Tibial nerve (tissue), 4 donors: ENCODE data around the gene PTK6. TPM values are rescaled to one million over a fixed set of nuclear protein-coding genes. Genes with fewer than 3 reads are reported as not detected.

ENCODE experiments used
- DNase-seq, 2 donors: peaks; one replicate each; pipeline ENCODE4 v3.0.0-alpha.2; 2019; ENCODE audit warnings: low spot score in 2 of 2
- H3K27ac ChIP-seq, 4 donors: fragments of 200-600 bp; sonication (generic) in 3 of 4; one replicate each; pipeline ENCODE4 v1.5.1; 2017 to 2019; ENCODE audit warnings: mild to moderate bottlenecking in 1 of 4
- H3K27me3 ChIP-seq, 2 donors: fragments of 200-600 bp; sonication (generic) in 1 of 2; one replicate each; pipeline versions ENCODE4 v1.5.1 to v1.6.0; 2017 to 2019
- H3K36me3 ChIP-seq, 3 donors: fragments of 200-600 bp; sonication (generic); one replicate each; pipeline ENCODE4 v1.5.1; 2018 to 2019
- H3K4me1 ChIP-seq, 4 donors: fragments of 200-600 bp; sonication (generic) in 3 of 4; one replicate each; pipeline ENCODE4 v1.5.1; 2017 to 2019
- H3K4me3 ChIP-seq, 4 donors: fragments of 200-600 bp; sonication (generic) in 3 of 4; one replicate each; pipeline ENCODE4 v1.5.1; 2017 to 2019; ENCODE audit warnings: mild to moderate bottlenecking in 1 of 4, moderate library complexity in 1 of 4
- H3K9me3 ChIP-seq, 4 donors: fragments of 200-600 bp; sonication (generic) in 3 of 4; one replicate each; pipeline ENCODE4 v1.5.1; 2017 to 2019
- EP300 ChIP-seq, 2 donors: sonication (generic); formaldehyde crosslinking; IDR thresholded peaks; one replicate each; pipeline ENCODE4 v1.6.1; 2017; ENCODE audit warnings: antibody characterized with exemption in 2 of 2, mild to moderate bottlenecking in 1 of 2
- POLR2A ChIP-seq, 2 donors: fragments of 450-650 bp; IDR thresholded peaks; one replicate each; pipeline ENCODE4 v1.6.1; 2017; ENCODE audit warnings: antibody characterized with exemption in 2 of 2, mild to moderate bottlenecking in 2 of 2, moderate library complexity in 2 of 2
- WGBS, 2 donors: methylation state at CpG; one replicate each; pipeline ENCODE4 v1.1.5; 2018; 5-methylcytosine and 5-hydroxymethylcytosine counted together
- total RNA-seq, 4 donors: library from RNA; depleted of rRNA; stranded (reverse); fragments of >200 nt; gene quantifications; one replicate each; pipeline ENCODE4 v1.1.0, GENCODE V29; 2016
- TF ChIP-seq, protein P1 (sequence below), 5 experiments: fragments of 200-600 bp in 3 of 5; fragments of 450-650 bp in 2 of 5; sonication (generic) in 3 of 5; IDR thresholded peaks; one replicate each; pipeline ENCODE4 v1.5.1; 2016 to 2019; ENCODE audit warnings: antibody characterized with exemption in 5 of 5, mild to moderate bottlenecking in 3 of 5, moderate library complexity in 2 of 5

The PTK6 gene
- under 1 TPM in 2 of 4 donors, not detected in 2; 0.21 to 0.90 TPM for total RNA-seq

DNA sequence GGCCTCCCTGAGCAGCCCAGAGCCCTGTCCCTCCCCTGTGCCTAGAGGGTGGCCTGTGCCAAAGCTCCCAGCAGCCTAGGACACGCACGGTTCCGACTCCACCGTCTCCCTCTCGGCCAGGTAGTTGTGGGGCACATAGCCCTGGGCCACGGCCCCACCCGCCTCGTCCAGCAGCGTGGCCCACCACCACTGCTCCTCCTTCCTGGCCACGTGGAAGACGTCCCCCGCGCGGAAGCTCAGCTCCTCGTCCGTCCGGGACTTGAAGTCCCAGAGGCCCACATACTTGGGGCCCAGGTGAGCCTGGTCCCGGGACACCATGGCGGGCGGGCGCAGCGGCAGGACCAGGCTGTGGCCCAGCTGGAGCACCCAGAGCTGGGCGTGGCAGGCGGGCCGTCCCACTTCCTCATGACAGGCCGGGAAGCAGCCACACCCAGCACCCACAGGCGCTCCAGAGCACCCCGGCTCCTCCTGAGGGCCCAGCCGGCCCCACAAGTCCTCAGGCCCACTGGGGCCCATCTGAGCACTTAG is at the start of gene PTK6:
PTK6 (minus strand) TSS at position 380 of the 528 bp plus-strand sequence; CDS start at position 318, 62 bp downstream.
- Histone ChIP-seq H3K27ac (peak within 1 kb of the TSS in 2 of 4 donors; percentile 60 to 79), H3K9me3 (no peaks in the 10 kb centered on the region), H3K4me1 (peaks cover 0 to 43% (median 11%) of the 10 kb centered on the region in 4 donors), H3K36me3 (no peaks in the 10 kb centered on the region), H3K4me3 (peak within 1 kb of the TSS in 3 of 4 donors; percentile 15 to 42 (median 36)), H3K27me3 (peaks cover 0 to 32% of the 10 kb centered on the region in 2 donors)
- DNase-seq = no peak
- TF ChIP-seq POLR2A (IDR thresholded peaks at IDR 0.05) (no peak), EP300 (IDR thresholded peaks at IDR 0.05) (no peak)
- TF ChIP-seq, protein P1, sequence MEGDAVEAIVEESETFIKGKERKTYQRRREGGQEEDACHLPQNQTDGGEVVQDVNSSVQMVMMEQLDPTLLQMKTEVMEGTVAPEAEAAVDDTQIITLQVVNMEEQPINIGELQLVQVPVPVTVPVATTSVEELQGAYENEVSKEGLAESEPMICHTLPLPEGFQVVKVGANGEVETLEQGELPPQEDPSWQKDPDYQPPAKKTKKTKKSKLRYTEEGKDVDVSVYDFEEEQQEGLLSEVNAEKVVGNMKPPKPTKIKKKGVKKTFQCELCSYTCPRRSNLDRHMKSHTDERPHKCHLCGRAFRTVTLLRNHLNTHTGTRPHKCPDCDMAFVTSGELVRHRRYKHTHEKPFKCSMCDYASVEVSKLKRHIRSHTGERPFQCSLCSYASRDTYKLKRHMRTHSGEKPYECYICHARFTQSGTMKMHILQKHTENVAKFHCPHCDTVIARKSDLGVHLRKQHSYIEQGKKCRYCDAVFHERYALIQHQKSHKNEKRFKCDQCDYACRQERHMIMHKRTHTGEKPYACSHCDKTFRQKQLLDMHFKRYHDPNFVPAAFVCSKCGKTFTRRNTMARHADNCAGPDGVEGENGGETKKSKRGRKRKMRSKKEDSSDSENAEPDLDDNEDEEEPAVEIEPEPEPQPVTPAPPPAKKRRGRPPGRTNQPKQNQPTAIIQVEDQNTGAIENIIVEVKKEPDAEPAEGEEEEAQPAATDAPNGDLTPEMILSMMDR (IDR thresholded peaks at IDR 0.05) = no peak
- 65 to 79% methylated on average over 21 to 26 of the region's 29 CpGs for WGBS, 2 donors

DNA sequence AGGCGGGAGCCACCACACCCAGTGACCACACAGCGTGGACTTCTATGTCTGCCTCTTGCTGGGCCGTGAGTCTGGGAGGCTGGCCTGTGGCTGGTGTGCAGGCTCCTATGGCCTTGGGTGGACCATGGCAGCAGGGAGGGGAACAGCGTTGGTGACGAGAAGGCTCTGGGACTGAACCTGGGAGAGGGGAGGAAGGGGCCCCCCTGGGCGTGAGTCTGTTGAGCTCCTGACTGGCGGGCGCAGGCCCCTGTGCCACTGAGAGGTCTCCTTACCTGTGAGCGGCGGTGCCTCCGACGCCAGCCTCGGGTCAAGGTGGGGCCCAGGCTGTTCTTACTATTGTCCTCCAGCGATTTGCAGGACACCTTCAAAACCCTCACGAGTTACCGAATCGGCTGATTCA is 49.6 kb upstream of the PTK6 start:
- Histone ChIP-seq H3K9me3 (no peaks in the 10 kb centered on the region), H3K36me3 (peaks cover 0 to 52% (median 15%) of the 10 kb centered on the region in 3 donors), H3K27me3 (no peaks in the 10 kb centered on the region), H3K4me3 (no peak overlapping the region), H3K27ac (no peak overlapping the region), H3K4me1 (peaks cover 0 to 14% (median 0%) of the 10 kb centered on the region in 4 donors)
- no peak for DNase-seq
- TF ChIP-seq POLR2A (IDR thresholded peaks at IDR 0.05) (no peak), EP300 (IDR thresholded peaks at IDR 0.05) (no peak)
- TF ChIP-seq, protein P1 (IDR thresholded peaks at IDR 0.05) = no peak
- 91 to 92% methylated on average over 17 of the region's 17 CpGs for WGBS, 2 donors

DNA sequence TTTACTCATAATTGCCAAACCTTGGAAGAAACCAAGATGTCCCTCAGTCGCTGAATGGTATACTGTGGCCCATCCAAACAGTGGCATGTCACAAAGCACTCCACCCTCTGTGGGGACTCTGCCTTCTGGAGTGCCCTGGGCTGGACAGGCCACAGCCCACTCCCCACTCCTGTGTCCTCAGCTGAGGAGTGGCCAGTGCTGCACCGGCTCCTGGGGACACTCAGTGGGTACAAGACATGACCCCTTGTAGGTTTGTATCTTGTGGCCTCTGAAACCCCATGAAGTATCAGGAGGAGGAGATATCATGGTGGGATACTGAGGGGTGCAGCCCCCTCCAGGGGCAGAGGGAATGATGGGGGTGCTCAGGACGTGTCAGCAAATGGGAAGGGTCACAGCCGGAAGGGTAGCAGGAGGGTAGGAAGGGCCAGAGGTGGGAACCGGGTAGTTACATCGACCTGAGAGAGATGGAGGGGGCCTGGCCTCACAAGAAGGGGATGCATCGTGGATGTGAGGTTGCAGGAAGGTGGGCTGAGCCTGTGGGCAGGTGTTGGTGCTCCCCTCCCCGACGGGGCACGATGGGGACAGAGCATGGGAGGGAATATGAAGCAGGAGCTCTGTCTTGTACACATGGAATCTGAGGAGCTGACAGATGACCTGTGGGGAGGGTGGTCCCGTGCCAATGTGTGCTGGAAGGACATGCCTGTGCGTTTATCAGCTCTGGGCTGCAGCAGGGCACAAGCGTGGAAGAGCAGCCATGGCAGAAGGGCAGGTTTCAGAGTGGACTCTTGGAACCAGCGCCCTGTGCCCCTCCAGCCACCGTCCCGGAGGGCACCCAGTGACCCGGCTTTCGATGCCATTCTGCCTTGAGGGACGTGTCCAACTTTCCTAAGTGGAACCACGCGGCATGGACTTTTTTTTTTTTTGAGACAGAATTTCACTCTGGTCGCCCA is 48.7 kb upstream of the PTK6 start:
- no peaks in the 10 kb centered on the region for H3K27me3 ChIP-seq
- H3K36me3 ChIP-seq = peaks cover 0 to 43% (median 8%) of the 10 kb centered on the region in 3 donors
- no peak for DNase-seq
- TF ChIP-seq, protein P1 (IDR thresholded peaks at IDR 0.05) = no peak
- no peak for TF ChIP-seq POLR2A (IDR thresholded peaks at IDR 0.05)
- no peak for TF ChIP-seq EP300 (IDR thresholded peaks at IDR 0.05)
- H3K27ac ChIP-seq = no peak overlapping the region
- H3K4me1 ChIP-seq = peaks cover 0 to 14% (median 0%) of the 10 kb centered on the region in 4 donors
- WGBS, 2 donors = 84% methylated on average over 22 of the region's 22 CpGs
- no peaks in the 10 kb centered on the region for H3K9me3 ChIP-seq
- no peak overlapping the region for H3K4me3 ChIP-seq

DNA sequence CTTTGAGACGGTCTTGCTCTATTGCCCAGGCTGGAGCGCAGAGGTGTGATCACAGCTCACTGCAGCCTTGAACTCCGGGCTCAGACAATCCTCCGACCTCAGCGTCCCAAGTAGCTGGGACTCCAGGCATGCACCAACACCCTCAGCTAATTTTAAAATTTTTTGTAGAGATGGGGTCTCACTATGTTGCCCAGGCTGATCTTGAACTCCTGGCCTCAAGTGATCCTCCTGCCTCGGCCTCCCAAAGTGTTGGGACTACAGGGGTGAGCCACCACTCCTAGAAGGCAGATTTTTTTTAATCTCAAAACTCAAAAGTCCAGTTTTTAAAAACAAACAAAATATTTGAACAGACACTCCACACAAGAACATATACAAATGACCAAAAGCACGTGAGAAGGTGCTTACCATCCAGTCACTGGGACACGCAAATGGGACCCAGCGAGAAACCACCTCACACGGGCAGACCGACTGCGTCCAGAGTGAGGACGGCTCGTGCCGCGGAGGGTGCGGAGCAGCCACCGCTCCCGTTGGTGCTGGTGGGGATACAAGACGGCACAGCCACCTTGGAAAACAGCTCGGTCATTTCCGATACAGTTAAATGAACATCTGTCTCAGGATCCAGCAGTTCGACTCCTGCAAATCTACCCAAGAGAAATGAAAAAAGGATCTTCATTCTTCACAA is 45.3 kb upstream of the PTK6 start:
- 71 to 75% methylated on average over 23 of the region's 23 CpGs for WGBS, 2 donors
- Histone ChIP-seq H3K27me3 (peaks cover 0 to 4% of the 10 kb centered on the region in 2 donors), H3K9me3 (no peaks in the 10 kb centered on the region), H3K36me3 (peaks cover 0 to 9% (median 0%) of the 10 kb centered on the region in 3 donors), H3K4me3 (peak overlapping the region in 1 of 4 donors; percentile 13), H3K4me1 (peaks cover 0 to 3% (median 0%) of the 10 kb centered on the region in 4 donors), H3K27ac (peak overlapping the region in 1 of 4 donors; percentile 31)
- TF ChIP-seq EP300 (IDR thresholded peaks at IDR 0.05) (no peak), POLR2A (IDR thresholded peaks at IDR 0.05) (no peak)
- TF ChIP-seq, protein P1 (IDR thresholded peaks at IDR 0.05) = no peak
- DNase-seq = no peak
